Stimulated activated CD8-positive, alpha-beta memory T cell treated with anti-CD3 and anti-CD28 coated beads, Interleukin-15, amount 100 ng/mL, for 24 hours (primary cell): ENCODE data around the gene OTOF.

ENCODE experiments used
- DNase-seq: peaks from one replicate; pipeline ENCODE4 v3.0.0-alpha.2; 2020; ENCODE audit warnings: low read depth

OTOF gene

DNA sequence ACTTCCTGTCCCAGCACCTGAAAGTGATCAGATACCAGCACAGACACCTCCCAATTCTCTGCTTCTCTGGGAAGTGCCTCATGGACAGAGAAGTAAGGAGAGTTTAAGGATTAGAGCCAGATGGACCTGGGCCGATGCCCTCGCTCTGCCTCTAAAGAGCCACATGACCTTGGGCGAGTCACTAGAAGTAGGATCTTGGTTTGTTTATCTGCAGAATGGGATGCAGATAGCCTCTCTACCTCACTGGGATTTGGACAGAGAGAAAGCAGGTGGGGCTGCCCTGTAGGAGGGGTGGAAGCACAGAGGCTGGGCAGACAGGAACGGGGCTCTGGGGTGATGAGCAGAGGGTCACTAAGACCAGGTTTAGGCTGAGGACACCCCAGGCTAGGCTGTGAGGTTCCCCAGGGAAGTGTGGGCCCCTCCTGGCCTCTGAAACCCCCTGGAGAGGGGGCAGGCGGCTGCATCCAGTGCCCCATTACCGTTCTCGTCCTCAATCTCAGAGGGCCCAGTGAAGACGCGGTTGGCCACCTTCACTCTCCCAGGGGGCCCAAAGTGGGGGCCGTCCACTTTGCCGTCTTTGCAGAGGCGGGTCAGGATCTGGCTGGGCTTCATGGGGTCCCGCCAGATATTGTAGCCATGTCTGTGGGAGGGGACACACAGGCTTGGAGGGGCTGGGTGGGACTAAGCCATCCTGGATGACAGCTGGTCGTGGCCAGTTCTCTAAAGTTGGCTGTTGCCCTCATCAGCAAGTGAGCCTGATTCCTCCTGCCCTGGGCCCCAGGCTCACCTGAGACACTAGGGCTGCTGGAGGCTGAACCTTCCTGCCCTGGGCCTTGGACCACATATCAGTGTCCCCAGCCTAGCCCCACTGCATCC is 13.3 kb downstream of the OTOF start:
- no peak for DNase-seq

GRCh38 chr2:26463244-26464192 is 14.4 kb downstream of the OTOF start:
- no peak for DNase-seq

DNA sequence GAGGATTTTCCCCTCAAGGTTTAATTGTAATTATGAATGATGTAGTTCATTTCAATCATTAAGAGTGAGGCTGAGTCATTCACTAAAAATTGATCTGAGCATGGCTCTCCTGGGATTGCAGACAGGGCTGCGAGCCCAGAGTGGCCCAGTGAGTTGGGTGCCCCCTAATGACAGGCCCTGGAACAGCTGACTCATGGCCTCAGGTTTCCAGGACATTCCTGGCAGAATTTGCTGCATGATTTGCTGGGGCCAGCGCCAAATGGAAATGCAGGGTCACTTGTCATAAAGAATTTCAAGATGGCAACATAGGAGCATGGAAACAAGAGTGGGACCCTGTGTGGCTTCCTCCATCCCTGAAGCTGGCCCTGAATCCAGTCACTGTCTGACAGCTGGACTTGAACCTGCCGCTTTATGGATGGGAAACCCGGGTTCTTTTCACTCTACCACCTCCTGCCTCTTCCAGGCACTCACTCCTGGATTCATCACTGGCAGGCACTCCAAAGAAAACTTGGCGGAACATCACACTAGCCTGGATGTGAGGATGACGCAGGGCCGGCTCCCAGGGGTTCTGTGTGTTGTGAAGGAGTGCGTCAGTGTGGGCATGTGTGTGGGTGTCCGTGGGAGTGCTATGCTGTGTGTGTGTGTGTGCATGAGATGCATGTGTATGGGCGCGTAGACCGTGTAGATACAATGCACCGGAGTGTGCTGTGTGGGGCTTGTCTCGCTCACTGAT is 15.2 kb downstream of the OTOF start:
- DNase-seq, result no peak

GRCh38 chr2:26462100-26462499 is 15.8 kb downstream of the OTOF start:
- no peak for DNase-seq

- DNase-seq, result no peak
These were observed 16.3 kb downstream of the OTOF start for GRCh38 chr2:26461601-26462023.

GRCh38 chr2:26460613-26461031 is 17.3 kb downstream of the OTOF start:
- no peak for DNase-seq

DNA sequence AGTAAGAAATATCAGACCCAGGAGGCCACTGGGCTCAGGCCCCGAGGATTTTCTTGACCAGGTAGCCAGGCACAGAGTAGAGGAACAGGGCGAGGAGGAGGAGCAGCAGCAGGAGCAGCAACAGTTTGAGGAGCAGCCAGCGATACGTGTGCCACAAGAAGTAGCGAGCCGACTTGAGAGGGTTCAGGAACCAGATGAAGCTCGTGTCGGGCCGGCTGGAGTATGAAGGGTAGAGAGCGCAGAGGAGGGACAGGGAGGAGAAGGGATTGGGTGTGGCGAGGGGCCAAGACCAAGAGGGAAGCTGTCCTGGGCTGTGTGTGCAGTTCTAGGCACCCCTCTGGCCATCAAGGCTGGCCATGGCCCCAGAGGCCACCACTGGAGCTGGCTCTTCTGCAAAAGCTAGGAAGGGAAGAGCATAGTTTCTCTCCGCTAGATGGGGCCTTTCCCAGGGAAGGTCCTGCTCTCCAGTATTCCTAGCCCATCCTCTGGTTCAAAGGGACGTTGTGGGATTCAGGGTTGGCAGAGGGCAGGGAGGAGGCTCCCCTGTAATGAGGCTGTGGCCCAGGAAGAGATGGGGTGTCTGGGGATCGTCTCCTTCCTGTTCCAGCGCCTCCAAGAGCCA is 17.8 kb downstream of the OTOF start:
- no peak for DNase-seq

GRCh38 chr2:26458365-26459042 is 19.4 kb downstream of the OTOF start:
- DNase-seq, result no peak

DNA sequence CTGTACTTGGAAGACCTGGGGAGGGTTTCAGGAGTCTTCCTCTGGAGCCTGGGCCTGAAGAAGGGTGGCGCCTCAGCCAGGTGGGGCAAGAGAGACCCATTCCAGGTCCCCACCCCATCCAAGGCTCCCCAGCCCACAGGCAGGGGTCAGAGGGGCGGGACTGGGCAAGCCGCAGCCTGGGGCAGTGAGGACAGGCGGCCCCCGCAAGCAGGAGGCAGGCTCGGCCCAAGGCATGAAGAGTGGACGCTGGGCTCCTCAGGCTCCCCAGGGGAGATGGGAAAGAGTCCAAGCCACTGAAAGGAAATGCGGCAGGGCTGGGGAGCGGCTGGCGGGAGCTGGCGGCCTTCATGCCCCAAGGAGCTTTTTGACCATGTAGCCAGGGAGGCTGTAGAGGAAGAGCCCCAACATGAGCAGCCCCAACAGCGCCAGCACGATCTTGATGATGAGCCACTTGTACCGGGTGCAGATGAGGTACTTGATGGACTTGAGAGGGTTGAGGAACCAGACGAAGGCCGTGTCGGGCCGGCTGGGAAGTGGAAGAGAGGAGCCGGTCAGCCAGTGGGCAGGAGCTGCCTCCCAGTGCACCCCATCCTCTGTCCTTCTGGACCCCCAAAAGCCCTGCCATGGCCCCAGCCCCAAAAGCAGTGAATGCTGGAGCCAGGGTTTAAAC is 20.1 kb downstream of the OTOF start:
- DNase-seq, result no peak

GRCh38 chr2:26457251-26457666 is 20.7 kb downstream of the OTOF start:
- DNase-seq, result no peak

DNA sequence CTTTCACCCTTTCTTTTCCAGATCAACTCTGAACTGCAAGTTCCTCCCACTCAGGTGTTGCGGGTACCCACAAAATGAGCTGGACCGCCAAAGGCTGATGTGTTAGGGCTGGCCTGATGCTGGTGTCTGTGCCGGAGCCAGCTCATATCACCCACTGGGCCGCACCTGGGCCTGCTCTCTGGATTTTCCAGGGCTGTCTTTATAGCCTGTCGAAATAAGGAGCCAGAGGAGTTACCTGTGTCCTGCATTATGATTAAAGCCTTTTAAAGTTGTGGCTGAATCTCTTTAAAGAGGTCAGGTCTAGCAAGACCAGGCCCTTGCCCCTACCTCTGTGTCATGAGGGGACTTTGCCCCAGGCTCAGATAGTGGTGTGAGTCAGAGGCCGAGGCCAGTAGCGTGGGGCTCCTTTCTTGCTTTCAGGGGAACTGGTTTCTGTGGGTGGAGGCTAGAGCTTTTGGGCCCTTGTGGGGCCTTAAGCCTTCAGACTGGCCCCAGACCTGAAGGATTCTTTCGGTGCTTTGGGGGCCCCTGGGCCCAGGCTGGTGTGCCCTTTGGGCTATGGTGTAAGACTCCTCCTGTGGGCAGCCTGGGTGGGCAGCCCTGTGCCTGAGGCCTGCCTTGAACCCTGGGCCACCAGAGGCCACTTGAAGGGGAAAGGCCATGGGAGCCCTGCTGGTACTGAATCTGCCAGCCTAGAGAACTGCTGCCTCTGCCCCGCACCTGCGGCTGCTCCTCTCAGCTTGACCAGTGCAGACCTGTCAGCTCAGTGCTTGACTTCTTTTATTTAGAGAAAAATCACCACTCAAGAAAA is 21.3 kb downstream of the OTOF start:
- DNase-seq, result no peak

- DNase-seq, result no peak
These were observed 22.1 kb downstream of the OTOF start for GRCh38 chr2:26455670-26456439.

- no peak for DNase-seq
These were observed 22.8 kb downstream of the OTOF start for GRCh38 chr2:26455037-26455669.

GRCh38 chr2:26454561-26455001 is 23.3 kb downstream of the OTOF start:
- DNase-seq, result no peak

- no peak for DNase-seq
These were observed 24.2 kb downstream of the OTOF start for GRCh38 chr2:26453421-26454329.

- DNase-seq, result no peak
These were observed 26.2 kb downstream of the OTOF start for GRCh38 chr2:26451700-26452099.

- DNase-seq, result no peak
These were observed 27.8 kb downstream of the OTOF start for GRCh38 chr2:26450031-26450635.
